ENCODE measurements around the gene EIF3I.

DNA sequence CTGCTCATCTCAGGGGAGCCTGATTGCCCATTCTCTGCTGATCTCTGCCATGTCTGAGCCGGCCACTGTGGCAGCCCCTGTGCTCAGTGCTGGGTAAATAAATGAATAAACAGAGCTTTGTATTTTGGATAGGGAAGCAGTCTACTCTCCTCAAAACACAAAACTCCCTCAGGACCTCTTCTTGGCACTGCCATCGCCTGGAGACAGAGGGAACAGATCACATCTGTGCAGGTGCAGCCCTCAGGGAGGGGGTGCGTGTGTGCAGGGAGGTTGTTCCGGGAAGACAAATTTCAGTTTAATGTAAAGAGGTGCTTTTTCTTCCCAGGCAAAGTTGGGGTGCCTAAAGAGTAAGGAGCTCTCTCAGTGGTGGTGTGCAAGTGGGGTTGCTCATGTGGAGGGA, 17.1 kb downstream of the EIF3I start:
- TF ChIP-seq CTCF (IDR thresholded peaks at IDR 0.05) = no peak
- no peak for TF ChIP-seq POLR2AphosphoS5 (IDR thresholded peaks at IDR 0.05)
- no peak for TF ChIP-seq POLR2A (IDR thresholded peaks at IDR 0.05)
